Activated gamma-delta T cell (primary cell): Measurements from ENCODE around the gene MSRB3.

Experiments used
- DNase-seq: peaks from one replicate; lab custom pipeline; 2025; lab: John Stamatoyannopoulos, UW

The MSRB3 gene

GRCh38 chr12:65495233-65495632 is 216.8 kb downstream of the MSRB3 start:
- DNase-seq = no peak

- DNase-seq = no peak
These were observed 218.1 kb downstream of the MSRB3 start for GRCh38 chr12:65496617-65497016.

GRCh38 chr12:65497660-65498059 is 219.2 kb downstream of the MSRB3 start:
- DNase-seq = no peak

- DNase-seq = no peak
These were observed 220.7 kb downstream of the MSRB3 start for GRCh38 chr12:65499167-65499566.

GRCh38 chr12:65500091-65500900 is 221.8 kb downstream of the MSRB3 start:
- DNase-seq = no peak

- DNase-seq = no peak
These were observed 222.7 kb downstream of the MSRB3 start for GRCh38 chr12:65501093-65501621.

- DNase-seq = no peak
These were observed 223.5 kb downstream of the MSRB3 start for GRCh38 chr12:65501935-65502334.

- no peak for DNase-seq
These were observed 225.9 kb downstream of the MSRB3 start for GRCh38 chr12:65504417-65504816.

GRCh38 chr12:65505386-65506121 is 227.1 kb downstream of the MSRB3 start:
- DNase-seq = no peak

GRCh38 chr12:65508276-65509035 is 230.0 kb downstream of the MSRB3 start:
- DNase-seq = no peak

GRCh38 chr12:65510007-65510406 is 231.5 kb downstream of the MSRB3 start:
- no peak for DNase-seq

- no peak for DNase-seq
These were observed 232.1 kb downstream of the MSRB3 start for GRCh38 chr12:65510584-65511050.

- DNase-seq = no peak
These were observed 232.8 kb downstream of the MSRB3 start for GRCh38 chr12:65511134-65511834.

- DNase-seq = no peak
These were observed 233.4 kb downstream of the MSRB3 start for GRCh38 chr12:65511912-65512311.
